Upper lobe of left lung (tissue), 4 donors: ENCODE results near the gene XYLT1.

Experiments
- EP300 ChIP-seq, 4 donors: sonication (generic); formaldehyde crosslinking; IDR thresholded peaks; one replicate each; pipeline ENCODE4 v1.5.1; 2017; ENCODE audit warnings: antibody characterized with exemption in 4 of 4, control low read depth in 2 of 4
- POLR2A ChIP-seq, 4 donors: fragments of 450-650 bp; IDR thresholded peaks; one replicate each; pipeline ENCODE4 v1.5.1; 2016 to 2017; ENCODE audit warnings: antibody characterized with exemption in 4 of 4, mild to moderate bottlenecking in 2 of 4
- TF ChIP-seq, protein P1 (sequence below), 6 experiments: fragments of 450-650 bp in 4 of 6; fragments of 200-600 bp in 2 of 6; sonication (generic) in 2 of 6; IDR thresholded peaks; one replicate each; pipeline ENCODE4 v1.5.1; 2016 to 2019; ENCODE audit warnings: antibody characterized with exemption in 6 of 6

GRCh38 chr16:17497648-17498047 lies 26.9 kb upstream of the XYLT1 start:
- TF ChIP-seq, protein P1, sequence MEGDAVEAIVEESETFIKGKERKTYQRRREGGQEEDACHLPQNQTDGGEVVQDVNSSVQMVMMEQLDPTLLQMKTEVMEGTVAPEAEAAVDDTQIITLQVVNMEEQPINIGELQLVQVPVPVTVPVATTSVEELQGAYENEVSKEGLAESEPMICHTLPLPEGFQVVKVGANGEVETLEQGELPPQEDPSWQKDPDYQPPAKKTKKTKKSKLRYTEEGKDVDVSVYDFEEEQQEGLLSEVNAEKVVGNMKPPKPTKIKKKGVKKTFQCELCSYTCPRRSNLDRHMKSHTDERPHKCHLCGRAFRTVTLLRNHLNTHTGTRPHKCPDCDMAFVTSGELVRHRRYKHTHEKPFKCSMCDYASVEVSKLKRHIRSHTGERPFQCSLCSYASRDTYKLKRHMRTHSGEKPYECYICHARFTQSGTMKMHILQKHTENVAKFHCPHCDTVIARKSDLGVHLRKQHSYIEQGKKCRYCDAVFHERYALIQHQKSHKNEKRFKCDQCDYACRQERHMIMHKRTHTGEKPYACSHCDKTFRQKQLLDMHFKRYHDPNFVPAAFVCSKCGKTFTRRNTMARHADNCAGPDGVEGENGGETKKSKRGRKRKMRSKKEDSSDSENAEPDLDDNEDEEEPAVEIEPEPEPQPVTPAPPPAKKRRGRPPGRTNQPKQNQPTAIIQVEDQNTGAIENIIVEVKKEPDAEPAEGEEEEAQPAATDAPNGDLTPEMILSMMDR (IDR thresholded peaks at IDR 0.05) = no peak
- TF ChIP-seq POLR2A (IDR thresholded peaks at IDR 0.05) (no peak), EP300 (IDR thresholded peaks at IDR 0.05) (no peak)
